HS-5 (cell line): ENCODE results near the gene NUP85.
"Not testable (repeated sequence)": the region's sequence is repeated elsewhere in the genome, so short reads cannot be mapped to it uniquely, and the experiment has no call there.

Source experiments
- DNase-seq: peaks from one replicate; pipeline ENCODE4 v3.0.0-alpha.2; 2012; ENCODE audit warnings: low read depth

NUP85 gene

DNA sequence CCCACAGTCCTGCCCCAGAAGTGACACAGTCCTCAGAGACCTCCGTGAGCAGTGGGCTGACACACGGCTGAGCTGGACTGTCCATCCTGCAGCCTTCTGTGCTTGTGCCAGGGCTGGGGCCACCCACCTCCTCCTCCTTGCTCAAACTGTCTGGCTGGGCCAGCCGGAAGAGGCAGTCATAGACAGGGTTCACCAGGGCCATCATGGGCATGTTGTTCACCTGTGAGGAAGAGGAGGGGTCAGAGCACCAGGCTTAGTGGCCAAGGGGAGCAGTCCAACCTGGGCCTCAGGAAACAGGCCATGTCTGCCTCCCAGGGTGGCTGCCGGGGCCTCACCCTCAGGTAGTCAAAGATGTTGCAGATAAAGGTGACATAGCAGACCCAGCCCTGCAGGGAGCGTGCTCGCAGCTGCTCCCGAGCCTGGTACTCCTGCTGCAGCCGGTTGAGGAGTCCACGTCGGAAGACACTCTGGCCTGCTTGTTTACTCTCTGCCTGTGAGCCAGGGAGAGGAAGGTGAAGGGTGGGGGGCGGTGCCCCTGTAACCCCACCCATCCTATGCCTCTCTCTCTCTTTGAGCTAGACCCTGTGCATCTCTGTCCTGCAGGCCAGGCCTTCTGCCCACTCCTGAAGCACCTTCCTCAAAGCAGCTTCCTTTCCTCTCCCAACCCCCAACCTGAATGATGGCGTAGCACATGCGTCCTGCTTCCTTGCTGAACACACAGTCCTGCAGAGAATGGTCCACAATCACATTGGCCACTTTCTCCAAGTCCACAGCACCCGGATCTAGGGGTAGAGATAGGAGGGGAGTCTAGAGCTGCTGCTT is 62.1 kb downstream of the NUP85 start:
- no peak for DNase-seq

GRCh38 chr17:75269844-75270217 is 64.4 kb downstream of the NUP85 start:
- no peak for DNase-seq

DNA sequence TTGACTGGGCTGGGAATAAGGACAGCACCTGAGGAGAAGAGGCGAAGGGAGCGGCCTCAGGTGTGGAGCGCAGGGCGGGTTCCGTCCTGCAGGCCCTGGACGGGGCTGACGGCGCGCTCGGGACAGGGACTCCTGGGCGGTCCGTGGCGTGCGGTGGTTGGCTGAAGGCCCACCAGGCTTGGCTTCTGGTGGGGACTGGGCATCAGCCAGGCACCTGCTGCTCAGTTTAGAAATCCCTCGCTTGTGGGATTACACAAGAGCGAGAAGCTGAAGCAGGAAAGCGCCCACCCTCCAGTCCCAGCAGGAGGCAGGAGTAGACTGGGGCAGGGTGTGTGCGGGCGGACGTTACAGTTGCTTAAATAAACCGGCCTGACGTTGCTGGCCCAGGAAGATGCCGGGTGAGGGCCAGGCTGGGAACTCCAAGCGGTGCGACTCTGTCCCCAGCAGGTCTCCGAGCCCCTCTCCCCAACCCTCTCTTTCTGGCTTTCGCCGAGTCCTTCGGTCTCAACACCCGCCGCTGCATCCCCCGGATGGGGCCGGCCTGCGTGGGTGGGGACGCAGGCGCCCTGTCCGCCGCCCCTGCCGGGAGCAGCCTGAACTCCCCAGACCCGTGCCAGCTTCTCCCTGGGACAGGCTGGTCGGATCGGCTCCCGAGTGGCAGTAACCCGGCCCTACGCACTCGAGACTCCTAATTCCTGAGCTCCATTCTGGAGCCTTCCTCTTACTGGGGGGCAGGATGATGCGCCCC is 64.9 kb downstream of the NUP85 start:
- DNase-seq, result no peak

DNA sequence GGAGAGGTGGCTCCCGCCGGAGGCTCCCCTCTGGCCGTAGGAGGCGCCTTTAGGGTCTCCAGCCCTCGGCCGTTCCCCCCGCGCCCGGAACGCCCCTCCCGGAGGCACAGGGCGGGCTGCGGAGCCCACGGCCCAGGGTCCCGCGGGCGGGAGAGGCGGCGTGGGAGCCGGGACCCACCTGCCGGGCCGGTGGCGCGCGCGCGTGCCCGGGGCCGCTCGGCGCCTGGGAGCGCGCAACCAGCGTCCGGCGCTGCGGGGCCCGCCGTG is 65.4 kb downstream of the NUP85 start, which contains the start of gene MIF4GD:
Gene MIF4GD, minus strand, starts transcription at position 266 of the 267 bp plus-strand sequence. CDS start 1,036 bp downstream, outside the sequence.
- no peak for DNase-seq

GRCh38 chr17:75271233-75271954 is 65.9 kb downstream of the NUP85 start:
- DNase-seq, result no peak

DNA sequence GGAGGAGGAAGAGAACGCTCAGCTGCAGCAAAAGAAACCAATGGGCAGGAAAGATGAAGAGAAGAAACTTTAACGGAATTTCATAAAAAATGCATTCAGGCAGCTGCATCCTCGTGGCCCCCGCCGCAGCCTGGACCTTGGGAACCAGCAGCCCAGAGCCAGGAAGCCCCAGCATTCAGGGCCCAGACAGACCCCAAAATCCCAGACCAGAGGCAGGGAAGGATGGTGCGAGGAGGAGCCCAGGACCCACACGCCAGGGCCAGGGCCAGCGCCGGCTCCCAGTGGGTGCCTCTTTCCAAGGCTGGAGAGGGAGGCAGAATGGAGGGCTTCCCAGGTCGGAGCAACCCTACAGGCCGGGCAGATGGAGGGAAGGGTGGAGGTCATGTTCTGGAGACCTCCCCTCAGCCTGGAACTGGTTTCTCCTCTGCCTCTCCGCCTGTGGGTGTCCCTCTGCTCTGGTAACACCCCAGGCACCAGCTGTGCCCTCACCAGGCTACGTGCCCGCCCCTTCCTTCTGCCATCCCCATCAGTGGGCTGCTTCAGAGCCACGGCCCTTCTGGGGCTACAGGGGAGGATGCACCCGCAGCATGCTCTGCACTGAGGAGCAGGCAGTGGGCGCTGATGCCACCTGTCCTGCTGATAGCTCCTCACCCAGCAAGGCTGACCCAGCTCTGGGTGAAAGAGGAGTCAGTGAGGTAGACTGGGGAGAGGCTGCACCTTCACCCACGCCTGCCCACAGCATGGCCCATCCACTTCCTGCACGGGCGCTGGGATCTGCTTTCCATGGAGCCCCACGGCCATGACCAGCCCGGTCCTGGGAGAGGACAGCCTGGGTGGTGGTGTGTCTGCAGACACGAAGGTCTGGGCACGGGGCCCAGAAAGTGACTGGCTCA is 66.7 kb downstream of the NUP85 start:
- DNase-seq, result no peak

GRCh38 chr17:75272848-75273184 is 67.3 kb downstream of the NUP85 start:
- no peak for DNase-seq

- DNase-seq, result no peak
Observed at GRCh38 chr17:75273977-75274708, 68.7 kb downstream of the NUP85 start.

DNA sequence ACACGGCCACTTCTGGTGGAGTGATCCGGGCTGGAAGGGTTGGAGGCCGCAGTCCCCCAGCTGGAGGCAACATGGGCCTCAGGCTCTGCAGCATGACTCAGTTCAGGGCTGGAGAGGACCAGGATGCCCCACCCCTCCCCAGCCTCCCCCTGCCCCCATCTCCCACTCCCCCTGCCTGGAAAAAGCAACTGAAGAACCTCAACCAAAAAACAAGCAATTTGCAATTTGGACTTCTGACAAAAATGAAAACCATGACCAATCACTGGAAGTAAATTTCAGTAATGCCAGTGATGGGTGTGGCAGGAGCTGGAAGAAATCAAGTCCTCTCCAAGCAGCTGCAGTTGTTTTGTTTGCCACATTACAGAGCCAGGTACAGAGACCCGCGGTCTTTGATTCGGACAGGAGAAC is 72.2 kb downstream of the NUP85 start:
- DNase-seq, result no peak

GRCh38 chr17:75280189-75280588 is 74.7 kb downstream of the NUP85 start:
- DNase-seq, result not testable (repeated sequence)

DNA sequence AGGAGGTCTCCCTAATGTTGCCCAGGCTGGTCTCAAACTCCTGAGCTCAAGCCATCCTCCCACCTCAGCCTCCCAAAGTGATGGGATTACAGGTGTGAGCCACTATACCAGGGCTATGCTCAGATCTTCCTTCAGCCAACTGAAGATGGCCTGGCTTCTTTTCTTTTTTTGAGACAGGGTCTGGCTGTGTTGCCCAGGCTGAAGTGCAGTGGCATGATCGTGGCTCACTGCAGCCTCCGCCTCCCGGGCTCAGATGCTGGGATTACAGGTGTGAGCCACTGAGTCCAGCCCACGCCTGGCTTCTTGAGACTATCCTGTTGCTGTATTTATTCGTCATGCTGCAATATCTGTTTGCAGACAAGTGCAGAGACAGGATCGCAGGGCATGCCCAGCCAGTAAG is 79.6 kb downstream of the NUP85 start:
- DNase-seq, result no peak
